Astrocyte of the spinal cord (primary cell): ENCODE data around the gene AIMP1.
"Not testable (repeated sequence)": the region's sequence is repeated elsewhere in the genome, so short reads cannot be mapped to it uniquely, and the experiment has no call there.

ENCODE experiments used
- DNase-seq: peaks from one replicate; pipeline ENCODE4 v3.0.0; 2011; ENCODE audit warnings: low read depth, low spot score
- H3K4me3 ChIP-seq: 2 replicates; pipeline ENCODE4 v1.5.1; 2011; ENCODE audit warnings: low read depth, mild to moderate bottlenecking, low read length, moderate library complexity
- CTCF ChIP-seq: IDR thresholded peaks from 2 replicates; pipeline ENCODE4 v1.5.1; 2012; ENCODE audit warnings: low read depth, mild to moderate bottlenecking, low read length, inconsistent platforms
- in situ Hi-C: cut with HindIII; loops from 2 replicates; pipeline ENCODE4 v1.10.0; 2017; ENCODE audit warnings: low sequenced_read_pairs

Gene AIMP1

DNA sequence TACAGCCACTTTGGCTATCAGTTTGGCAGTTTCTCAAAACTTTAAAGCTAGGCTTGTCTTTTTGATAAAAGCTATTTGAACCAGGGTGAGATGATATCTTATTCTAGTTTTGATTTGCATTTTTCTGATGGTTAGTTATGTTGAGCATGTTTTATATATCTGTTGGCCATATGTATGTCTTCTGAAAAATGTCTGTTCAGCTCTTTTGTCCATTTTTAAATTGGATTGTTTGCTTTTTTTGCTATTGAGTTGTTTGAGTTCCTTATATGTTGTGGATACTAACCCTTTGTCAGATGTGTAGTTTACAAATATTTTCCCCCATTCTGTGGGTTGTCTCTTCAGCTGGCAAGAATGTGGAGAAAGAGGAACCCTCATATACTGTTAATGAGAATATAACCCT is 63.8 kb downstream of the AIMP1 start:
- in situ Hi-C loops, result no loop called here
- DNase-seq, result no peak
- H3K4me3 ChIP-seq, result no peak overlapping the region
- TF ChIP-seq CTCF, result no peak

DNA sequence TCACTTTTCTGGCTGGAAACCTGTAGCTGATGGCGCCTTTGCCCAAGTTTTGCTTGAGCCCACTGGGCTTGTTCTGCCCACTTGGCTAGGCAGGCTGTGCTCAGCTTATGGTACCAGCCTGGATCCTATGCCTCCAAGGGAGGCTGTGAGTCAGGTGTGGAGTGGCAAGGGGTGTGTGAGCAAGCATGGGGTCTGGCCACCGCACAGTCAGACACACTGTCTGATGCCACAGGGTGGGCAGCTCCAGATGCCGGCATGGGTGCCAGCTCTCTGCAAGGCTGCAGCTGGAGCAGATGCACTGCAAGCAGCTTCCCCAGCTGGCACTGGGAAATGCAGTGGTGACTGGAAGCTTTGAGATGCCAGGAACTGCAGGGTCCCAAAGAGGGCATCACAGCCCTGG is 68.5 kb downstream of the AIMP1 start:
- TF ChIP-seq CTCF, result no peak
- in situ Hi-C loops, result no loop called here
- no peak overlapping the region for H3K4me3 ChIP-seq
- DNase-seq, result no peak

- TF ChIP-seq CTCF, result no peak
- no peak for DNase-seq
- H3K4me3 ChIP-seq, result no peak overlapping the region
- in situ Hi-C loops, result no loop called here
These were observed 69.6 kb downstream of the AIMP1 start for GRCh38 chr4:106385853-106386393.

GRCh38 chr4:106395582-106395981 is 79.2 kb downstream of the AIMP1 start:
- TF ChIP-seq CTCF, result no peak
- in situ Hi-C loops, result no loop called here
- DNase-seq, result no peak
- H3K4me3 ChIP-seq, result no peak overlapping the region

- H3K4me3 ChIP-seq, DNase-seq, in situ Hi-C loops: not testable (repeated sequence)
These were observed 82.5 kb downstream of the AIMP1 start for GRCh38 chr4:106398898-106399297.
